T-cell (primary cell): ENCODE results near the gene MAT2A. TPM values are rescaled to one million over a fixed set of nuclear protein-coding genes. Genes with fewer than 3 reads are reported as not detected.

Experiments
- ATAC-seq, 4 experiments: fragments of 200-7000 bp in 3 of 4; fragments of 150-1000 bp in 1 of 4; cut with Tn5 transposase; replicated peaks in 1 of 4; 1 replicate in 3 of 4; 2 replicates in 1 of 4; pipeline ENCODE4 v1.10.0; 2021; ENCODE audit warnings: moderate library complexity in 3 of 4, mild to moderate bottlenecking in 2 of 4, moderate number of reproducible peaks in 1 of 4
- CTCF ChIA-PET, 2 donors: fragments of 300-600 bp; sonication (Branson Sonifier 250); formaldehyde crosslinking; loops; one replicate each; lab custom pipeline; 2022; ENCODE audit warnings: antibody characterized with exemption in 2 of 2; lab: Charles Lee
- POLR2A ChIA-PET, 2 donors: fragments of 300-600 bp; sonication (Branson Sonifier 250); formaldehyde crosslinking; loops; one replicate each; lab custom pipeline; 2022; ENCODE audit warnings: antibody characterized with exemption in 2 of 2; lab: Charles Lee
- DNase-seq, 35 experiments: peaks; one replicate each; pipeline versions ENCODE4 v3.0.0 to v3.0.0-alpha.2; 2013 to 2023
- H3K27ac ChIP-seq: one replicate; pipeline ENCODE4 v1.5.1; 2013; ENCODE audit warnings: low read length
- H3K27me3 ChIP-seq, 2 experiments: replicated peaks in 1 of 2; 1 replicate in 1 of 2; 2 replicates in 1 of 2; pipeline versions ENCODE4 v1.6.1 to v1.7.0; 2013; ENCODE audit warnings: low read length in 1 of 2, mixed read lengths in 1 of 2; ENCODE audit not compliant: control insufficient read depth in 2 of 2, insufficient read depth in 2 of 2; ENCODE audit errors: extremely low read depth in 1 of 2
- H3K36me3 ChIP-seq, 2 donors: 1 replicate in 1 of 2; 2 replicates in 1 of 2; pipeline versions ENCODE4 v1.6.1 to v1.7.0; 2013; ENCODE audit warnings: low read length in 1 of 2; ENCODE audit not compliant: control insufficient read depth in 2 of 2, insufficient read depth in 1 of 2; ENCODE audit errors: extremely low read depth in 1 of 2
- H3K4me1 ChIP-seq, 2 experiments: 1 replicate in 1 of 2; 2 replicates in 1 of 2; pipeline versions ENCODE4 v1.6.1 to v1.7.0; 2013; ENCODE audit warnings: low read length in 2 of 2, mixed read lengths in 1 of 2; ENCODE audit not compliant: insufficient read depth in 2 of 2, control insufficient read depth in 1 of 2; ENCODE audit errors: extremely low read depth in 1 of 2
- H3K4me3 ChIP-seq, 2 donors: 1 replicate in 1 of 2; 2 replicates in 1 of 2; pipeline versions ENCODE4 v1.5.1 to v1.7.0; 2013; ENCODE audit warnings: mild to moderate bottlenecking in 2 of 2, low read length in 1 of 2, moderate library complexity in 1 of 2; ENCODE audit not compliant: control insufficient read depth in 1 of 2; ENCODE audit errors: extremely low read depth in 1 of 2
- H3K9me3 ChIP-seq: 2 replicates; pipeline ENCODE4 v1.7.0; 2013
- H3K27ac Mint-ChIP-seq, 2 donors: one replicate each; pipeline ENCODE4 v1.8.0; 2020 to 2021; ENCODE audit warnings: mild to moderate bottlenecking in 2 of 2, mixed read lengths in 2 of 2
- H3K27me3 Mint-ChIP-seq, 2 donors: one replicate each; pipeline ENCODE4 v1.8.0; 2021 to 2022; ENCODE audit warnings: mixed read lengths in 2 of 2
- H3K36me3 Mint-ChIP-seq: one replicate; pipeline ENCODE4 v1.8.0; 2021; ENCODE audit warnings: mixed read lengths
- H3K4me1 Mint-ChIP-seq, 3 donors: one replicate each; pipeline ENCODE4 v1.8.0; 2020 to 2022; ENCODE audit warnings: mixed read lengths in 3 of 3, mild to moderate bottlenecking in 1 of 3
- H3K4me3 Mint-ChIP-seq, 3 donors: one replicate each; pipeline ENCODE4 v1.8.0; 2020 to 2022; ENCODE audit warnings: mild to moderate bottlenecking in 3 of 3, mixed read lengths in 3 of 3, moderate library complexity in 3 of 3
- H3K9me3 Mint-ChIP-seq, 3 donors: one replicate each; pipeline ENCODE4 v1.8.0; 2020 to 2022; ENCODE audit warnings: mixed read lengths in 3 of 3
- WGBS: methylation state at CpG from one replicate; pipeline ENCODE4 v1.1.5; 2013; ENCODE audit warnings: missing lambda C conversion rate; ENCODE audit not compliant: insufficient coverage; 5-methylcytosine and 5-hydroxymethylcytosine counted together
- total RNA-seq, 35 experiments: library from RNA in 6 of 35; stranded (reverse) in 6 of 35; fragments of 120-200 nt in 1 of 35; gene quantifications; one replicate each; pipeline versions ENCODE4 v1.2.1 to v1.2.4 and lab custom pipeline; 2013 to 2026

The MAT2A gene
- total RNA-seq, 5 donors from 2014 or later (not counting 1 experiment from before 2014, with no cell fraction given), result 110 to 184 (median 165) TPM

- no peak for ATAC-seq
- WGBS, result 80% methylated on average over 2 of the region's 6 CpGs
- H3K27ac ChIP-seq, result no peak overlapping the region
Observed at GRCh38 chr2:85511008-85511811, 27.8 kb upstream of the MAT2A start.

GRCh38 chr2:85514323-85514722 is 24.6 kb upstream of the MAT2A start:
- Mint-ChIP-seq H3K27ac (no peak overlapping the region), H3K9me3 (no peaks in the 10 kb centered on the region), H3K4me3 (no peak overlapping the region), H3K36me3 (no peaks in the 10 kb centered on the region), H3K27me3 (no peaks in the 10 kb centered on the region), H3K4me1 (no peaks in the 10 kb centered on the region)
- ATAC-seq (no peak), DNase-seq (no peak)
- Histone ChIP-seq H3K36me3 (no peaks in the 10 kb centered on the region), H3K27ac (no peak overlapping the region), H3K9me3 (no peaks in the 10 kb centered on the region), H3K4me1 (no peaks in the 10 kb centered on the region), H3K4me3 (no peak overlapping the region), H3K27me3 (no peaks in the 10 kb centered on the region)
- CTCF ChIA-PET, result no interaction called here
- POLR2A ChIA-PET, result no interaction called here
- WGBS, result 100% methylated on average over 2 of the region's 6 CpGs

More at GRCh38 chr2:85511008-85511811, 27.8 kb upstream of the MAT2A start:
- no peaks in the 10 kb centered on the region for H3K27me3 ChIP-seq
- Mint-ChIP-seq H3K4me3 (no peak overlapping the region), H3K27me3 (no peaks in the 10 kb centered on the region), H3K36me3 (no peaks in the 10 kb centered on the region), H3K4me1 (no peaks in the 10 kb centered on the region), H3K27ac (no peak overlapping the region), H3K9me3 (no peaks in the 10 kb centered on the region)
- H3K4me1 ChIP-seq, result no peaks in the 10 kb centered on the region
- H3K9me3 ChIP-seq, result no peaks in the 10 kb centered on the region
- H3K36me3 ChIP-seq, result no peaks in the 10 kb centered on the region
- CTCF ChIA-PET, result interaction anchor here (0.5 to 0.7 kb wide), 2 partner anchors 41 to 132 kb away, joined by 3 to 5 read pairs; no protein-coding TSS in a partner anchor
- H3K4me3 ChIP-seq, result no peak overlapping the region
- POLR2A ChIA-PET, result interaction anchor here in 1 of 2 donors (0.6 kb wide), 1 partner anchor 73 kb away, joined by 8 read pairs; no protein-coding TSS in a partner anchor
- DNase-seq, result no peak

- H3K27me3 ChIP-seq, result no peaks in the 10 kb centered on the region
Observed at GRCh38 chr2:85516653-85517389, 22.1 kb upstream of the MAT2A start.

GRCh38 chr2:85522090-85522647 is 16.8 kb upstream of the MAT2A start:
- Histone ChIP-seq H3K36me3 (no peaks in the 10 kb centered on the region), H3K4me1 (no peaks in the 10 kb centered on the region), H3K27me3 (peaks cover 0 to 3% of the 10 kb centered on the region in 2 experiments), H3K9me3 (no peaks in the 10 kb centered on the region), H3K4me3 (no peak overlapping the region), H3K27ac (no peak overlapping the region)
- ChIA-PET POLR2A (interaction anchor here in 1 of 2 donors (0.6 kb wide), 1 partner anchor 91 kb away, joined by 3 read pairs; no protein-coding TSS in a partner anchor), CTCF (no interaction called here)
- DNase-seq (no peak), ATAC-seq (no peak)
- no peaks in the 10 kb centered on the region for H3K9me3 Mint-ChIP-seq
- H3K27me3 Mint-ChIP-seq, result peaks cover 3 to 5% of the 10 kb centered on the region in 2 donors
- no peaks in the 10 kb centered on the region for H3K36me3 Mint-ChIP-seq
- no peak overlapping the region for H3K4me3 Mint-ChIP-seq
- H3K4me1 Mint-ChIP-seq, result no peaks in the 10 kb centered on the region
- WGBS, result no CpG with 5 or more reads among the region's 6 CpGs
- no peak overlapping the region for H3K27ac Mint-ChIP-seq

More at GRCh38 chr2:85516653-85517389, 22.1 kb upstream of the MAT2A start:
- CTCF ChIA-PET, result no interaction called here
- 80% methylated on average over 1 of the region's 8 CpGs for WGBS
- POLR2A ChIA-PET, result interaction anchor here in 1 of 2 donors (0.6 kb wide), 2 partner anchors 19 to 520 kb away, joined by 6 to 8 read pairs; no protein-coding TSS in a partner anchor
- no peaks in the 10 kb centered on the region for H3K27me3 Mint-ChIP-seq
- no peaks in the 10 kb centered on the region for H3K36me3 ChIP-seq
- H3K4me3 ChIP-seq, result no peak overlapping the region
- no peak overlapping the region for H3K4me3 Mint-ChIP-seq
- ATAC-seq (no peak), DNase-seq (no peak)
- no peaks in the 10 kb centered on the region for H3K4me1 ChIP-seq
- H3K27ac Mint-ChIP-seq, result no peak overlapping the region
- H3K9me3 Mint-ChIP-seq, result no peaks in the 10 kb centered on the region
- H3K9me3 ChIP-seq, result no peaks in the 10 kb centered on the region
- H3K4me1 Mint-ChIP-seq, result no peaks in the 10 kb centered on the region
- no peak overlapping the region for H3K27ac ChIP-seq
- no peaks in the 10 kb centered on the region for H3K36me3 Mint-ChIP-seq

GRCh38 chr2:85523062-85523902 is 15.7 kb upstream of the MAT2A start:
- Histone ChIP-seq H3K27me3 (peaks cover 0 to 3% of the 10 kb centered on the region in 2 experiments), H3K4me1 (no peaks in the 10 kb centered on the region), H3K4me3 (no peak overlapping the region), H3K27ac (no peak overlapping the region), H3K36me3 (no peaks in the 10 kb centered on the region), H3K9me3 (no peaks in the 10 kb centered on the region)
- Mint-ChIP-seq H3K36me3 (no peaks in the 10 kb centered on the region), H3K4me3 (no peak overlapping the region), H3K27ac (no peak overlapping the region), H3K27me3 (peaks cover 6 to 12% of the 10 kb centered on the region in 2 donors), H3K9me3 (no peaks in the 10 kb centered on the region), H3K4me1 (no peaks in the 10 kb centered on the region)
- DNase-seq (no peak), ATAC-seq (no peak)
- ChIA-PET POLR2A (interaction anchor here in 1 of 2 donors (0.6 kb wide), 1 partner anchor 90 kb away, joined by 3 read pairs; no protein-coding TSS in a partner anchor), CTCF (no interaction called here)
- 82% methylated on average over 7 of the region's 8 CpGs for WGBS
